GM12878 (cell line): ENCODE results near the gene CYP26A1.

ENCODE experiments used
- CTCF ChIP-seq, 3 experiments: IDR thresholded peaks in 2 of 3; conservative IDR thresholded peaks in 1 of 3; 2 replicates each; pipeline ENCODE4 v1.5.1; 2011; ENCODE audit warnings: low read depth in 3 of 3, low read length in 3 of 3, mild to moderate bottlenecking in 3 of 3, control low read depth in 2 of 3, moderate library complexity in 2 of 3, inconsistent platforms in 1 of 3, mixed read lengths in 1 of 3; ENCODE audit not compliant: control insufficient read depth in 2 of 3, insufficient read depth in 1 of 3; ENCODE audit errors: extremely low read depth in 1 of 3
- HDGF ChIP-seq: fragments of 450-650 bp; IDR thresholded peaks from 2 replicates; pipeline ENCODE4 v1.6.1; 2016; ENCODE audit warnings: antibody characterized with exemption
- POLR2AphosphoS5 ChIP-seq: IDR thresholded peaks from 2 replicates; pipeline ENCODE4 v1.6.1; 2011; ENCODE audit warnings: mild to moderate bottlenecking, low read length, inconsistent platforms
- SMARCA5 ChIP-seq: fragments of 450-650 bp; IDR thresholded peaks from 2 replicates; pipeline ENCODE4 v1.6.1; 2017; ENCODE audit warnings: mild to moderate bottlenecking
- SP1 ChIP-seq: IDR thresholded peaks from one replicate; pipeline ENCODE4 v1.6.1; 2011; ENCODE audit warnings: low read depth, low read length
- ZNF24 ChIP-seq: fragments of 450-650 bp; IDR thresholded peaks from 2 replicates; pipeline ENCODE4 v1.6.1; 2017; ENCODE audit warnings: antibody characterized with exemption, mild to moderate bottlenecking

GRCh38 chr10:93091960-93092359, 18.3 kb downstream of the CYP26A1 start:
- TF ChIP-seq CTCF (IDR thresholded peaks at IDR 0.05 in 2 of 3, conservative IDR thresholded peaks at IDR 0.05 in 1 of 3; ENCODE audit: control insufficient read depth in 2 of 3, extremely low read depth in 1 of 3, insufficient read depth in 1 of 3, low read depth in 3 of 3, low read length in 3 of 3), result no peak
- no peak for TF ChIP-seq HDGF
- TF ChIP-seq ZNF24, result no peak
- no peak for TF ChIP-seq SP1
- TF ChIP-seq POLR2AphosphoS5, result no peak
- TF ChIP-seq SMARCA5, result no peak
